ENCODE data around the gene MED28. TPM values are rescaled to one million over a fixed set of nuclear protein-coding genes. Genes with fewer than 3 reads are reported as not detected.
"Not testable (repeated sequence)": the region's sequence is repeated elsewhere in the genome, so short reads cannot be mapped to it uniquely, and the experiment has no call there.

MED28 gene
- total RNA-seq, 2 donors from 2014 or later, result 94.5 to 107 TPM

GRCh38 chr4:17574206-17574605, 40.2 kb upstream of the MED28 start:
- H3K4me1 Mint-ChIP-seq, result peaks cover 9% of the 10 kb centered on the region
- 93 to 100% methylated on average over 4 of the region's 4 CpGs for WGBS, 2 experiments (ENCODE audit: insufficient coverage in 1 of 2, insufficient read length in 1 of 2)

DNA sequence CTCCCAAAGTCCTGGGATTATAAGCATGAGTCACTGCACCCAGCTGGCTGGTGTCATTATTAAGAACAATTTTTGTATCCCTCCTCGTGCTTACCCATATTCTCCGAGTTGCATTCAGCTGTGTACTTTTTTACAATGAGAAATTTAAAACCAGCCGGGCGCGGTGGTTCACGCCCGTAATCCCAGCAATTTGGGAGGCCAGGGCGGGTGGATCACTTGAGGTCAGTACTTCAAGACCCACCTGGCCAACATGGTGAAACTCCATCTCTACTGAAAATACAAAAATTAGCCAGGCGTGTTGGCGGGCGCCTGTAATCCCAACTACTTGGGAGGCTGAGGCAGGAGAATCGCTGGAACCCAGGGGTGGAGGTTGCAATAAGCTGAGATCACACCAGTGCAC, 39.3 kb upstream of the MED28 start:
- H3K27me3 ChIP-seq (ENCODE audit: control insufficient read depth, insufficient read depth, low read length, poor library complexity, severe bottlenecking); H3K27ac ChIP-seq (ENCODE audit: low read depth, low read length); H3K36me3 ChIP-seq (ENCODE audit: control insufficient read depth, insufficient read depth, low read length); H3K9me3 ChIP-seq (ENCODE audit: control insufficient read depth, low read length); H3K27me3 Mint-ChIP-seq (ENCODE audit: insufficient read depth); H3K36me3 Mint-ChIP-seq (ENCODE audit: low read depth); H3K4me3 ChIP-seq (ENCODE audit: low read length); H3K4me3 Mint-ChIP-seq; DNase-seq; H3K9me3 Mint-ChIP-seq; H3K9ac ChIP-seq (ENCODE audit: extremely low read depth, low read length, poor library complexity, severe bottlenecking); H3K4me1 Mint-ChIP-seq; H3K4me1 ChIP-seq (ENCODE audit: control insufficient read depth, insufficient read depth, low read length); H3K27ac Mint-ChIP-seq: not testable (repeated sequence)
- 95% methylated on average over 8 to 12 of the region's 12 CpGs for WGBS, 2 experiments (ENCODE audit: insufficient coverage in 1 of 2, insufficient read length in 1 of 2)

More at GRCh38 chr4:17574206-17574605, 40.2 kb upstream of the MED28 start:
- Histone ChIP-seq H3K9me3 (ENCODE audit: control insufficient read depth, low read length) (no peaks in the 10 kb centered on the region), H3K4me1 (ENCODE audit: control insufficient read depth, insufficient read depth, low read length) (peaks cover 3% of the 10 kb centered on the region), H3K27ac (ENCODE audit: low read depth, low read length) (no peak overlapping the region), H3K9ac (ENCODE audit: extremely low read depth, low read length, poor library complexity, severe bottlenecking) (no peak overlapping the region), H3K36me3 (ENCODE audit: control insufficient read depth, insufficient read depth, low read length) (peaks cover under 1% of the 10 kb centered on the region), H3K4me3 (ENCODE audit: low read length) (no peak overlapping the region), H3K27me3 (ENCODE audit: control insufficient read depth, insufficient read depth, low read length, poor library complexity, severe bottlenecking) (no peaks in the 10 kb centered on the region)
- H3K9me3 Mint-ChIP-seq, result no peaks in the 10 kb centered on the region
- TF ChIP-seq CTCF (conservative IDR thresholded peaks at IDR 0.05), result no peak
- H3K36me3 Mint-ChIP-seq (ENCODE audit: low read depth), result no peaks in the 10 kb centered on the region
- H3K27me3 Mint-ChIP-seq (ENCODE audit: insufficient read depth), result no peaks in the 10 kb centered on the region
- no peak for DNase-seq
- no peak overlapping the region for H3K27ac Mint-ChIP-seq
- no peak overlapping the region for H3K4me3 Mint-ChIP-seq

DNA sequence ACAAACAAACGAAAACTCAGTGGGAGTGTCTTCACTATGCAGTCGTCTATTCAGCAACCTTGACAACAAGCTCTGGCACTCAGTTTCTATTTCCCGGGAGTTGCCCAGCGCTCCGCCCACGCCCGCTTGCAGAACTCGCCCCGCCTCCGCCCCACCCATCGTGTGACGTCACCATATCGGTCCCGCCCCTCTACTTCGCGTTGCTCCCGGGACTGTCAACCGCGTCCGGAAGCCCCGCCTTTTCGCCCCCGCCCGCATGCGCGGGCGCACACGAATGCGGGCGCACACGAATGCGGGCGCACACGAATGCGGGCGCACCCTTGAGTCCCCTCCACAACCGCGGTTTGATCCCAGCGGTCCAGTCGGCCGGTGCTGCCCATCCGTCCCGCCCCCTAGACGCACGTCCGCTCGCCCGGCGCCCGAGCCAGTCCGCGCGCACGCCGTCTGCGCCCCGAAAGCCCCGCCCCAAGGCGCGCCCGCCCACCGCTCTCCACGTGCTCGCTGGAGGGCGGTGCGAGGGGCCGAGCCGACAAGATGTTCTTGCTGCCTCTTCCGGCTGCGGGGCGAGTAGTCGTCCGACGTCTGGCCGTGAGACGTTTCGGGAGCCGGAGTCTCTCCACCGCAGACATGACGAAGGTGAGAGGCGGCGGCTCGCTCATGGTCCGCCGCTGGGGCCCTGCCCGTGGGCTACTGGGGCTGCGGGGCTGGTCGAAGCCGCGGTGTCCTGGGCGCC, 37.3 kb upstream of the MED28 start, which contains the start of gene LAP3:
Gene LAP3, plus strand, starts transcription at position 267 of the 733 bp plus-strand sequence. Its CDS starts 268 bp downstream, at position 535.
- H3K36me3 Mint-ChIP-seq (ENCODE audit: low read depth), result peaks cover 17% of the 10 kb centered on the region
- peaks cover 26% of the 10 kb centered on the region for H3K36me3 ChIP-seq (ENCODE audit: control insufficient read depth, insufficient read depth, low read length)
- peak within 1 kb of the TSS; percentile 64 for H3K27ac ChIP-seq (ENCODE audit: low read depth, low read length)
- peak; percentile 99 for DNase-seq
- peak within 1 kb of the TSS; percentile 85 for H3K4me3 ChIP-seq (ENCODE audit: low read length)
- TF ChIP-seq CTCF (conservative IDR thresholded peaks at IDR 0.05), result no peak
- no peaks in the 10 kb centered on the region for H3K27me3 Mint-ChIP-seq (ENCODE audit: insufficient read depth)
- H3K4me1 ChIP-seq (ENCODE audit: control insufficient read depth, insufficient read depth, low read length), result peaks cover 3% of the 10 kb centered on the region
- H3K4me3 Mint-ChIP-seq, result peak within 1 kb of the TSS; percentile 74
- no peaks in the 10 kb centered on the region for H3K9me3 Mint-ChIP-seq
- H3K4me1 Mint-ChIP-seq, result peaks cover 9% of the 10 kb centered on the region
- peak within 1 kb of the TSS; percentile 90 for H3K27ac Mint-ChIP-seq
- H3K9ac ChIP-seq (ENCODE audit: extremely low read depth, low read length, poor library complexity, severe bottlenecking), result peak within 1 kb of the TSS; percentile 76
- WGBS, 2 experiments (ENCODE audit: insufficient coverage in 1 of 2, insufficient read length in 1 of 2), result 0% methylated on average over 40 to 91 of the region's 91 CpGs
- no peaks in the 10 kb centered on the region for H3K9me3 ChIP-seq (ENCODE audit: control insufficient read depth, low read length)
- no peaks in the 10 kb centered on the region for H3K27me3 ChIP-seq (ENCODE audit: control insufficient read depth, insufficient read depth, low read length, poor library complexity, severe bottlenecking)

Data from endodermal cell (in vitro differentiated cells).